Superior temporal gyrus (tissue), 1 donor: ENCODE data around the gene CDH11.
A peak's percentile ranks its signal among the peaks of the same experiment; 100 is the strongest.

ENCODE experiments used
- DNase-seq: peaks from one replicate; pipeline ENCODE4 v3.0.0-alpha.2; 2016; ENCODE audit errors: extremely low spot score

The CDH11 gene

GRCh38 chr16:65070831-65071432, 50.9 kb downstream of the CDH11 start:
- DNase-seq, result peak; percentile 97

DNA sequence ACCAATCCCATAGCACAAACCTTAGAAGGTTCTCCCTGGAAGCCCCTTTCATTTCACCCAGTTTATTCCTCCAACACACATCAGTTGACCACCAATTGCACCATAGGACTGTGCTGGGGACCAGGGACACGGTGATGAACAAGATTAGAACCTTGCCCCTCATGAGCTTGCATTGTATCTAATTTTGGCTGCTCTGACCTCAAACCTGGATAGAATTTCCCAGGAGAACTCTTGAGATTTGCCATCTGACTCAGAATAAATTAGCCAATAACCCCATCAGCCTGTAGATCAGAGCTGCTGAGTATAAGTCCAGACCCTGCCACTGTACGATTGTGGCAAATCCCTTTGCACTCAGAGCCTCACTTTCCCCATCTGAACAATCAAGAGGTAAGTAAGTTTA, 52.1 kb downstream of the CDH11 start:
- DNase-seq, result no peak

DNA sequence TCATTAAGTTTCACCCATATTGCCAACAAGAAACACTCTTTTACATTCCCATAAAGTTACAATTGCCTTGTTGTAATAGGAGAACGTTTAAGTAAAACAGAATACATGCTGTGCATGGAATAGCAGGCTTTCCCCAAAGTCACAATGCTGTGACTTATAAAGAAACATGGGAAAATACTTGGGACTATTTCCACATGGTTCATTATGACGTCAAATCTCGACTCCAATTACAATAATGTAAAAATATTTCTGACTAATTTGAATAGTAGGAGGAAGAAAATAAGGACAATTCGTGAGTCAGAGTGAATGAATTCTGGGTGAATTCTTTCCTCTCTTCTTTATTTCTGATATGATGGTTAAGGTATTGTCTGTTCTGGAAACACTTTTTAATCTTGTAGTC, 52.8 kb downstream of the CDH11 start:
- no peak for DNase-seq

- DNase-seq, result peak; percentile 58
These were observed 53.6 kb downstream of the CDH11 start for GRCh38 chr16:65068151-65068740.

DNA sequence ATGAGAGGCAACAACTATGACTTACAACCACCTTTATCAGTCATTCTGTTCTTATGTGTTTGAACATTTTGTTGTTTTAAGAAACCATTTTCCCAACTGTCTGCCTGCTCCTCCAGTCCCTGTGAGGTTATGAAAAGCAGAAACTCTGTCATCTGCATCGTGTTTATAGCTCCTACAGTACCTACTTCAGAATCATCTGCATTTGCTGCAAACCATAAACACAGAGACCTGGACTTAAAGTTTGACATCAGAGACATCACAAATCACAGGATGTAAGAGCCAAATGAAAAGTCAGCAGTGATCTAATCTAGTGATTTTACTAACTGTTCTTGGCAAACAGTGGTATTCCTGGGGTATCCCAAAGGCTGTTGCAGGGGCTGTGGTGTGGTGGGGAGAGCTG, 55.2 kb downstream of the CDH11 start:
- DNase-seq, result no peak

- DNase-seq, result no peak
These were observed 56.8 kb downstream of the CDH11 start for GRCh38 chr16:65065031-65065430.

DNA sequence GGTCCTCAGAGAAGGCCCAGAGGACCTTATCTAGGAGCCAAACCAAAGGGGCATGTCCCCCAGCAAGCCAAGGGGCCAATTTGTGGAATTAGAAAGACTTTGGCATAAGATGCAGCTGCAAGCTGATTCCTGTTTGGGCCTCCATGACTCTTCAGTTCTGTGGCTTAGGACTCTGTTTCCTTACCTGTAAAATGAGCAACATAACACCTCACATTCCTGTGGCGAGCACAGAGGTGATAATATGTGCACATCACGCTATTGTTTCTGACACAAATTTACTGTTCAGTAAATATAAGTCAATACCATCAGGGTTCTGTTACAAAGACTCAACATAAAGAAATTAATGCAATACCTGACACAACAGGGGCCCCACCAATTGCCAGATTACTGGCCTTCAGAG, 57.7 kb downstream of the CDH11 start:
- no peak for DNase-seq

GRCh38 chr16:65062736-65063583, 58.9 kb downstream of the CDH11 start:
- peak; percentile 79 for DNase-seq

GRCh38 chr16:65061935-65062518, 59.8 kb downstream of the CDH11 start:
- DNase-seq, result no peak

GRCh38 chr16:65061263-65061662, 60.6 kb downstream of the CDH11 start:
- DNase-seq, result no peak

GRCh38 chr16:65059406-65059980, 62.4 kb downstream of the CDH11 start:
- DNase-seq, result peak; percentile 98

DNA sequence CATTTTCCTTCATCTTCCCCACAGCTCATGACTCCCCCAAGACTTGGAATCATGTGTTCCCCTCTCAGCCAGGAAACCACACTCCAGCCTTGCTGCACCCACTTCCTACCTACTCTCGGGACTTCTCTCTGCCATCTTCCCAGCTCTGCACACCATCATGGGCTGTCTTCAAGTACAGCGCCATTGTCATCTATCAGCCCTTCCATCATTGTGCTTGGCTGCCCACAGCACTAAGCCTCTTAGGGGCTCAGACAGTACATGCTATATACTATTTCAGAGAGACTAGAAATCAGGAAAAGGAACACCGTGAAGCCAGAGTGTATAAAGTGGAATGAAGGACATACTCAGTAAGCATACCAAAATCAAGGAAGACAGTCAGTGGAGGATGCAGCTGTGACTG, 64.7 kb downstream of the CDH11 start:
- DNase-seq, result no peak

DNA sequence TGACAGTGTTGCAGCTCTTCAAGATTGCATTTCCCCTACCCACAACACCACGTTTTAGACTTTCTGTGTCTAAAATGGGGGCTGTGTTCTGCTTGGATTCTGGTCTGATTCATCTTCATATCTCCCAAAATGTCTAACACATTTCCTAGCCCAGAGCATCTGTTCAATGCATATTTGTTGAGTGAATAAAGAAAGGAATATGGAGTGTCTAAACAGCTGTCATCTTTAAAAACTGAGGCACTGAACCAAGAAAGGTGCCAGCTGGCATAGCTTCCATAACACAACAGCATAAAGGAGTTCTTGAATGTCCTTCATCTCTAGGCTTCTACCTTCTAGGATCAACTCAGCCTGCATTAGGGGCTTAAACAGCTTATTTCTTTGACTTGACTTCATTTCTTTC, 67.4 kb downstream of the CDH11 start:
- peak; percentile 74 for DNase-seq

- DNase-seq, result no peak
These were observed 72.2 kb downstream of the CDH11 start for GRCh38 chr16:65049679-65050078.

GRCh38 chr16:65045961-65046360, 75.9 kb downstream of the CDH11 start:
- no peak for DNase-seq

GRCh38 chr16:65044873-65045272, 77.0 kb downstream of the CDH11 start:
- DNase-seq, result no peak

- no peak for DNase-seq
These were observed 77.8 kb downstream of the CDH11 start for GRCh38 chr16:65044026-65044425.

GRCh38 chr16:65042438-65043365, 79.2 kb downstream of the CDH11 start:
- DNase-seq, result peak; percentile 58

DNA sequence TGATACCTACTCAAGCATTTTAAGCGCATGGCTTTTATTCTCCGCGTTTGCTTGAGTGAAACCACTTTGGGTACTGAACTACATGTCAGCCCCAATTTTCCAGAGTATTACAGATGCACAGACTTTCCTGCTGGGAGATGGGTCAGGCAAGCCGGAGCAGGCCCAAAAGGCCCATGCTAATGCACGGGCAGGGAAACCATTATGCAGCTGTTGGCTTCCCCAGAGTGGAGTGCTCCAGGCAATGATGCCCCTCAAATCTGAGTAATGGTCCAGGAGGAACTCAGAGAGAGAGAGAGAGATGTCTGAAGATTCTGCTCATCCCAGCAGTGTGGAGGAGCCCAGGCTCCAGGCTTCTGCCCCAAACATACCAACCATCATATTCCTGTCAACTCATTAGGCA, 80.2 kb downstream of the CDH11 start:
- DNase-seq, result no peak

- DNase-seq, result no peak
These were observed 83.8 kb downstream of the CDH11 start for GRCh38 chr16:65038100-65038499.

DNA sequence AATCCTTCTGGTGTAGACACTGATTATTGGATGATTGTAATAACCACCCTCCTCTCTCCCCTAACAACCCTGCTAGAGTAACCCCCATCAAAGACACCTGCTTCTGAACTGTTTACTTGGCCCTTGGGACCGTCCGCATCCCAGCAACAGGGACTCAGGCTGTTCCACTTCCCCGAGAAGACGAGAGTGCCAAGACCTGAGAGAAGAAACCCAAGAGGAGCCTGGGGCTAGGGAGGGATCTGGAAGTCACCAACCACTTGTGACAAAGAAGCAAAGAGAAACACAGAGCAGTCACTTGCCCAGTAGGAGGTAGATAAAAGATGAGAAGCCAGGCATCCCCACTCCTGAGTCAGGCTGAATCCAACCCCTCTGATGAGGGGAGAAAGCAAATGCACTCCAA, 84.3 kb downstream of the CDH11 start:
- DNase-seq, result no peak
